GM12865 (cell line): ENCODE measurements around the gene CLDN14.

Experiments
- DNase-seq: peaks from one replicate; pipeline ENCODE4 v3.0.0; 2010; ENCODE audit warnings: low read depth
- H3K4me3 ChIP-seq: 2 replicates; pipeline ENCODE4 v1.5.1; 2011; ENCODE audit warnings: mild to moderate bottlenecking, low read depth, low read length, control low read depth
- TF ChIP-seq, protein P1 (sequence below): IDR thresholded peaks from 2 replicates; pipeline ENCODE4 v1.5.1; 2011; ENCODE audit warnings: low read length, control low read depth, low read depth, inconsistent platforms; ENCODE audit not compliant: insufficient read depth; ENCODE audit errors: missing control alignments

CLDN14 gene

DNA sequence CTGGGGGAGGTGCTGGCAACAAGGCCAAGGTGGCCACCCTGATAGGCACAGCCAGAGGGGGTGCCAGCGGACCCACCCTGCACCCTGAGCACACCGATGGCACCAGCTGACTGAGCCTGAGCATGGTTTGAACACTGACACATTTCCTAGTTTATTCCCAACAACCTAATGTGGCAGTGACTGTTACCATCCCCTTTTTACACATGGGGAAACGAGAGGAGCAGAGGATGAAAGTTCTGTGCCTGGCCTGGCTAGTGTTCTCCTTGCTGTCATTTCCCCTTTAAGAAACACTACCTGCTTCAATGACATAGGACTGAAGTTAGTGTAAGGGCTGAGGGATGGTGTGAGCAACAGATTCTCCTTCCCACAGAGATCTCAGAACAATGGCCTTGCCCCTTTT lies 15.3 kb downstream of the CLDN14 start:
- TF ChIP-seq, protein P1, sequence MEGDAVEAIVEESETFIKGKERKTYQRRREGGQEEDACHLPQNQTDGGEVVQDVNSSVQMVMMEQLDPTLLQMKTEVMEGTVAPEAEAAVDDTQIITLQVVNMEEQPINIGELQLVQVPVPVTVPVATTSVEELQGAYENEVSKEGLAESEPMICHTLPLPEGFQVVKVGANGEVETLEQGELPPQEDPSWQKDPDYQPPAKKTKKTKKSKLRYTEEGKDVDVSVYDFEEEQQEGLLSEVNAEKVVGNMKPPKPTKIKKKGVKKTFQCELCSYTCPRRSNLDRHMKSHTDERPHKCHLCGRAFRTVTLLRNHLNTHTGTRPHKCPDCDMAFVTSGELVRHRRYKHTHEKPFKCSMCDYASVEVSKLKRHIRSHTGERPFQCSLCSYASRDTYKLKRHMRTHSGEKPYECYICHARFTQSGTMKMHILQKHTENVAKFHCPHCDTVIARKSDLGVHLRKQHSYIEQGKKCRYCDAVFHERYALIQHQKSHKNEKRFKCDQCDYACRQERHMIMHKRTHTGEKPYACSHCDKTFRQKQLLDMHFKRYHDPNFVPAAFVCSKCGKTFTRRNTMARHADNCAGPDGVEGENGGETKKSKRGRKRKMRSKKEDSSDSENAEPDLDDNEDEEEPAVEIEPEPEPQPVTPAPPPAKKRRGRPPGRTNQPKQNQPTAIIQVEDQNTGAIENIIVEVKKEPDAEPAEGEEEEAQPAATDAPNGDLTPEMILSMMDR, result no peak
- no peak for DNase-seq
- no peak overlapping the region for H3K4me3 ChIP-seq

DNA sequence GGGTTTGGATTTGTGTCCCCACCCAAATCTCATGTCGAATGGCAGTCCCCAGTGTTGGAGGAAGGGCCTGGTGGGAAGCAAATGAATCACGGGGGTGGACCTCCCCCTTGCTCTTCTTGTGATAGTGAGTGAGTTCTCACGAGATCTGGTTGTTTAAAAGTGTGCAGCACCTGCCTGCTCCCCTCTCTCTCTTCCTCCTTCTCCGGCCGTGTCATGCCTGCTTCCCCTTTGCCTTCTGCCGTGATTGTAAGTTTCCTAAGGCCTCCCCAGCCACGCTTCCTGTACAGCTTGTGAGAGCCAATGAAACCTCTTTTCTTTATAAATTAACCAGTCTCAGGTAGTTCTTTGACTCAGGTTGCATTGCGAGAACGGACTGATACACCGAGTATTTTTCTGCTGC lies 15.9 kb downstream of the CLDN14 start:
- no peak overlapping the region for H3K4me3 ChIP-seq
- no peak for DNase-seq
- TF ChIP-seq, protein P1, result no peak

DNA sequence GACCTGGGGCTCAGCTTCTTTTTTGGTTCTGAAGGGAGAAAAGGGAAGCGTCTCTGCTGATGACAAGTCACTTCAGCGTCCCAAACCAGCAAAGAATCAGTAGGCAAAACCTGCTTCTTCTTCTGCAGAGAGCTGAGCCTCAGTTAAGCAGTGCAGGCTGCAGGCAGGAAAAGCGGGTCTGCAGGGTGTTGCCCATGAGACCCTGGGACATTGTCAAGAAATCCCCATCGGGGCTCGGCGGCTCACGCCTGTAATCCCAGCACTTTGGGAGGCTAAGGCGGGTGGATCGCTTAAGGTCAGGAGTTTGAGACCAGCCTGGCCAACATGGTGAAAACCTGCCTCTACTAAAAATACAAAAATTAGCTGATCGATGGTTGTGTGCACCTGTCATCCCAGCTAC lies 16.7 kb downstream of the CLDN14 start:
- TF ChIP-seq, protein P1, result no peak

DNA sequence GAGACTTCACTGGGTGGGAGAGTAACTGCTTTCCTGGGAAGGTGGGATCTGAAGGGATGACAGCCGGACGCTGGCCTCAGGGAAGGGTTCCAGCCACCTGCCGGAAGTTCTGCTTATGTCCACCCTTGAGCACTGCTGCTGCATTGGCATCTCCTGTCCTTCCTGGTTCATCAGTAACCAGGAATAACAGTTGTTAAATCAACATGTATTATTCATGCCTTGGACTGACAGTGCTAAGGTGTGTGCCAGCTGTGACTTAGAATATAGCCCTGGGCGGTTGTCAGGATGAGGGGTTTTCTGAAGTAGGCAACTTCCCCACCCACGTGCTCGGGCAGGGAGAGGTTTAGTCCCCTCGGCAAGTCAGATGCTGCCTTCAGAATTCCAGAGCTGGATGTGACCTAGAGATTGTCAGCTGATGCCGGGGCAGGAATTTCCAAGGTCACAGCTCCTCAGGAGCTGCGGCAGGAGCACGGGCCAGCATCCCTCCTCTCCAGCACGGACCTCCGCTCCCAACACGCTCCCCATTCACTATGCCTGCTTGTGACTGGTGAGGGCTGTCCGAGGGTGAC lies 17.9 kb downstream of the CLDN14 start:
- no peak for DNase-seq
- no peak overlapping the region for H3K4me3 ChIP-seq
- TF ChIP-seq, protein P1, result no peak

More for the DNA sequence above, 16.7 kb downstream of the CLDN14 start:
- H3K4me3 ChIP-seq, result no peak overlapping the region
- DNase-seq, result no peak

DNA sequence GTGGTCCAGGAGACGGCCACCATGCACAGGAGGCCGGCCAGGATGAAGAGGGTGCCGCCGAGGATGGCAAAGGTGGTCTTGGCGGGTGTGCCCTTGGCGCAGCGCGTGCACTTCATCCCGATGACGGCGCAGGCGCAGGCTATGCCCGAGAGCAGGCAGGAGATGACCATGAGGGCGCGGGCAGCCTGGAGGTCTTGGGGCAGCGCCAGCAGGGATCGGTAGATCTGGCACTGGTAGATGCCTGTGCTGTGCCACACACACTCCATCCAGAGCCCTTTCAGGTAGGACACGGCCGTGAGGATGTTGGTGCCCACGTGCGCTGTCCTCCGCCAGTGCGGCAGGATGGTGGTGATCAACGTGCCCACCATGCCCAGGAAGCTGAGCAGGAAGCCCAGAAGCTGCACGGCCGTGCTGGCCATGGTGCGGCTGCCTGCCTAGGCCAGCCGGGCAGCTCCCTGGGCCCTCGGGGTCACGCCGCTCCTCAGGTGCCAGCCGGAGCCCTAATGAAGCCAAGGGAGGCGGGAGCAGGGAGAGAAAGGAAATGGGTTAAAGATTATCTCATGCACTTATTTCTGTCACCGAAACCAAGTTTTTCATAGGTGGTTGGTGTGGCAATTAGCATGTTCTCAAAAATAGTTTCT lies 18.5 kb downstream of the CLDN14 start:
- no peak overlapping the region for H3K4me3 ChIP-seq
- DNase-seq, result no peak
- TF ChIP-seq, protein P1, result no peak

DNA sequence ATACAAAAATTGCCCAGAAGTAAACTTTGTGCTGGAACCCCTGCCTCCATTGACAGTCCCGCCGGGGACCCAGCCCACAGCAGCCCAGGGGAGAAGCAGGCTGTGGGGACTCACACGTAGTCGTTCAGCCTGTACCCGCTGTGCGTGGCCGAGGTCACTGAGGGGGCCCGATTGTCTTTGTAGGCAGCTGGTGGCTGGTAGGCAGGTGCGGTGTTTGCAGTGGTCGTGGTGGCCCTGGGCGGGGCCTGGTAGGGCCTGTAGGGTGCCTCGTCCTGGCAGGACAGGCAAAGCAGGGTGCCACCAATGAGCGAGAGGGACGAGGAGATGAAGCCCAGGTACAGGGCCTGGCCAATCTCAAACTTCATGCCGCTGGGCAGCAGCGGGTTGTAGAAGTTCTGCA lies 19.1 kb downstream of the CLDN14 start:
- TF ChIP-seq, protein P1, result no peak
- H3K4me3 ChIP-seq, result no peak overlapping the region

DNA sequence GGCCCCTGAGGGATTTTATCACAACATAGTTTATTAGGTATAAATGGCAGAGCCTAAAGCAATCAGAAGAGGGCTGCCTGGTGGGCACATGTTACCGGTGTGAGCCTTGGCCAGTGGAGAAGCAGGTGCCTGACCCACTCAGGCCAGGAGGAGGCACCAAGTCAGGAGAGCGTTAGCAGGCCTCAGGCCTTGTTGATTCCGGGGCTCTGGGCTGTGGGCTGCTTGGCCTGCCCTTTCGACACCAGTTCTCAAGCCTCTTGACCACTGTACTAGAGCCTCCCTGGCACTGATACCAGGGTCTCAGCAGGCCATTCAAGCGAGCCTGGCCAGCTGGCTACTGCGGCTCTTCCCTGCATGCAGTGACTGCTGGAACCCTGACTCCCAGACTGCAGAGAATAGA lies 20.8 kb downstream of the CLDN14 start:
- DNase-seq, result no peak

More for the DNA sequence above, 19.1 kb downstream of the CLDN14 start:
- no peak for DNase-seq

More for the DNA sequence above, 20.8 kb downstream of the CLDN14 start:
- H3K4me3 ChIP-seq, result no peak overlapping the region
- TF ChIP-seq, protein P1, result no peak
